IMR-90 (cell line): Measurements from ENCODE around the gene ODF2. TPM values are rescaled to one million over a fixed set of nuclear protein-coding genes. Genes with fewer than 3 reads are reported as not detected.
"Not testable (repeated sequence)": the region's sequence is repeated elsewhere in the genome, so short reads cannot be mapped to it uniquely, and the experiment has no call there.

ENCODE experiments used
- ATAC-seq: fragments of 200-7000 bp; cut with Tn5 transposase; 2 replicates; pipeline ENCODE4 v1.9.1; 2020; ENCODE audit warnings: low read depth, mild to moderate bottlenecking, moderate library complexity
- BruUV-seq: library from RNA; stranded (reverse); fragments of 400-500 nt; replicated peaks from 2 replicates; lab custom pipeline; 2021; lab: Mats Ljungman, UMichigan
- CTCF ChIA-PET: fragments of 300-600 bp; formaldehyde crosslinking; extraction: SDS; loops from one replicate; lab custom pipeline; 2021; ENCODE audit warnings: antibody characterized with exemption; lab: Yijun Ruan, JAX
- POLR2A ChIA-PET: fragments of 300-600 bp; sonication (Branson Sonifier 250); formaldehyde crosslinking; loops from one replicate; lab custom pipeline; 2022; ENCODE audit warnings: antibody characterized with exemption; ENCODE audit not compliant: unreplicated experiment; lab: Charles Lee
- DNase-seq: peaks from one replicate; pipeline ENCODE4 v3.0.0; 2013
- H2AFZ ChIP-seq: replicated peaks from 2 replicates; pipeline ENCODE3; 2013; ENCODE audit warnings: low read length, mild to moderate bottlenecking; ENCODE audit not compliant: poor library complexity
- H2AK5ac ChIP-seq: 2 replicates; pipeline ENCODE4 v1.6.1; 2013; ENCODE audit warnings: low read depth, low read length, inconsistent platforms
- H2AK9ac ChIP-seq: replicated peaks from 2 replicates; pipeline ENCODE3; 2013; ENCODE audit warnings: mild to moderate bottlenecking, low read depth, low read length, moderate library complexity; ENCODE audit not compliant: poor library complexity
- H2BK120ac ChIP-seq: 2 replicates; pipeline ENCODE4 v1.6.1; 2013; ENCODE audit warnings: low read depth, low read length, inconsistent platforms
- H2BK15ac ChIP-seq: 3 replicates; pipeline ENCODE4 v1.6.1; 2013; ENCODE audit warnings: low read depth, low read length, inconsistent platforms
- H2BK20ac ChIP-seq: 2 replicates; pipeline ENCODE4 v1.6.1; 2013; ENCODE audit warnings: low read depth, mild to moderate bottlenecking, inconsistent platforms, low read length, moderate library complexity
- H2BK5ac ChIP-seq: 2 replicates; pipeline ENCODE4 v1.6.1; 2013; ENCODE audit warnings: mild to moderate bottlenecking, low read depth, low read length, inconsistent platforms; ENCODE audit not compliant: poor library complexity, severe bottlenecking
- H3K14ac ChIP-seq: replicated peaks from 2 replicates; pipeline ENCODE4 v1.6.1; 2013; ENCODE audit warnings: low read depth, low read length, inconsistent platforms
- H3K18ac ChIP-seq: 2 replicates; pipeline ENCODE4 v1.6.1; 2013; ENCODE audit warnings: low read depth, low read length, control low read depth
- H3K23ac ChIP-seq: 2 replicates; pipeline ENCODE4 v1.6.1; 2013; ENCODE audit warnings: low read depth, low read length, inconsistent platforms
- H3K27ac ChIP-seq: 2 replicates; pipeline ENCODE4 v1.5.1; 2013; ENCODE audit warnings: mild to moderate bottlenecking, control low read depth, low read length; ENCODE audit not compliant: insufficient read depth
- H3K27me3 ChIP-seq: 2 replicates; pipeline ENCODE4 v1.6.1; 2013; ENCODE audit warnings: low read length; ENCODE audit not compliant: control insufficient read depth, insufficient read depth
- H3K36me3 ChIP-seq: 2 replicates; pipeline ENCODE4 v1.6.1; 2013; ENCODE audit warnings: low read length, mixed read lengths; ENCODE audit not compliant: control insufficient read depth, insufficient read depth
- H3K4ac ChIP-seq: 2 replicates; pipeline ENCODE4 v1.6.1; 2013; ENCODE audit warnings: low read depth, low read length, inconsistent platforms
- H3K4me1 ChIP-seq: 2 replicates; pipeline ENCODE4 v1.6.1; 2013; ENCODE audit warnings: low read length, mixed read lengths; ENCODE audit not compliant: control insufficient read depth, insufficient read depth
- H3K4me2 ChIP-seq: 2 replicates; pipeline ENCODE4 v1.6.1; 2013; ENCODE audit warnings: low read depth, mild to moderate bottlenecking, control low read depth, low read length, moderate library complexity
- H3K4me3 ChIP-seq: 2 replicates; pipeline ENCODE4 v1.5.1; 2013; ENCODE audit warnings: low read depth, mild to moderate bottlenecking, control low read depth, low read length, moderate library complexity; ENCODE audit not compliant: insufficient read depth
- H3K56ac ChIP-seq: 2 replicates; pipeline ENCODE4 v1.6.1; 2013; ENCODE audit warnings: low read length, inconsistent platforms; ENCODE audit not compliant: insufficient read depth; ENCODE audit errors: extremely low read depth
- H3K79me1 ChIP-seq, 2 experiments: 2 replicates each; pipeline ENCODE4 v1.6.1; 2013; ENCODE audit warnings: low read length in 2 of 2, inconsistent platforms in 1 of 2, low read depth in 1 of 2
- H3K9ac ChIP-seq: 2 replicates; pipeline ENCODE4 v1.6.1; 2013; ENCODE audit warnings: low read depth, low read length, control low read depth
- H3K9me1 ChIP-seq: 2 replicates; pipeline ENCODE4 v1.6.1; 2013; ENCODE audit warnings: low read length, inconsistent platforms; ENCODE audit not compliant: insufficient read depth
- H3K9me3 ChIP-seq: 2 replicates; pipeline ENCODE4 v1.6.1; 2013; ENCODE audit warnings: low read length; ENCODE audit not compliant: control insufficient read depth, insufficient read depth
- H4K20me1 ChIP-seq: 2 replicates; pipeline ENCODE4 v1.6.1; 2013; ENCODE audit warnings: low read length, inconsistent platforms; ENCODE audit not compliant: insufficient read depth
- H4K5ac ChIP-seq: 2 replicates; pipeline ENCODE4 v1.6.1; 2013; ENCODE audit warnings: mild to moderate bottlenecking, low read depth, low read length, control low read depth
- H4K8ac ChIP-seq, 2 experiments: 2 replicates each; pipeline ENCODE4 v1.6.1; 2013; ENCODE audit warnings: low read depth in 2 of 2, low read length in 2 of 2, control low read depth in 1 of 2, inconsistent platforms in 1 of 2
- H4K91ac ChIP-seq: 2 replicates; pipeline ENCODE4 v1.6.1; 2013; ENCODE audit warnings: low read depth, low read length, inconsistent platforms; ENCODE audit not compliant: insufficient read depth
- WGBS, 2 experiments: methylation state at CpG; one replicate each; pipeline versions ENCODE4 v1.1.5 to v1.1.7; 2013; ENCODE audit warnings: missing lambda C conversion rate in 2 of 2; ENCODE audit not compliant: insufficient read length in 1 of 2; ENCODE audit errors: extremely low coverage in 2 of 2; 5-methylcytosine and 5-hydroxymethylcytosine counted together
- dilution Hi-C: fragments of 300-500 bp; cut with HindIII; formaldehyde crosslinking; loops from one replicate; pipeline ENCODE4 v1.14.3; 2018; ENCODE audit warnings: low sequenced_read_pairs; ENCODE audit not compliant: unreplicated experiment
- in situ Hi-C: fragments of 300-500 bp; cut with MboI; formaldehyde crosslinking; loops from 3 replicates; pipeline ENCODE4 v1.14.3; 2019; ENCODE audit warnings: low sequenced_read_pairs, inconsistent platforms, mixed read lengths
- intact Hi-C: fragments of 100-400 bp; cut with micrococcal nuclease; formaldehyde crosslinking; loops from 2 replicates; pipeline ENCODE4 v1.10.0; 2022
- polyA plus RNA-seq, 3 experiments: library from polyadenylated mRNA; depleted of rRNA; stranded (reverse); fragments of >200 nt; gene quantifications; 2 replicates each; pipeline ENCODE4 v1.2.3, GENCODE V29; 2012; ENCODE audit warnings: low replicate concordance in 1 of 3
- total RNA-seq: library from RNA; depleted of rRNA; stranded (reverse); fragments of >200 nt; gene quantifications from 2 replicates; pipeline ENCODE4 v1.2.3, GENCODE V29; 2012

Gene ODF2
- total and polyA plus RNA-seq, 2 of the 4 experiments (the other 2 are of a cell fraction) = 40.2 to 46.4 TPM

DNA sequence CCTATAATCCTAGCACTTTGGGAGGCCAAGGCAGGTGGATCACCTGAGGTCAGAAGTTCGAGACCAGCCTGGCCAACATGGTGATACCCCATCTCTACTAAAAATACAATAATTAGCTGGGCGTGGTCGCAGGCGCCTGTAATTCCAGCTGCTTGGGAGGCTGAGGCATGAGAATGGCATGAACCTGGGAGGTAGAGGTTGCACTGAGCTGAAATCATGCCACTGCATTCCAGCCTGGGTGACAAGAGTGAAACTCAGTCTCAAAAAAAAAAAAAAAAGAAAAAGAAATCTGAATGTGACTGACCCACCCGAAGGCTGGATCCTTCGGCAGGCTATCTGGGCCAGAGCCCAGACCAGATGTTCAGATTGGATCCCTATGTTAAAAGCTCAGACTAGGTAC lies 32.5 kb upstream of the ODF2 start:
- dilution Hi-C loops, H2BK15ac ChIP-seq, H3K4me1 ChIP-seq, H4K5ac ChIP-seq, H3K18ac ChIP-seq, H2BK5ac ChIP-seq, H3K23ac ChIP-seq, H3K4me3 ChIP-seq, H4K91ac ChIP-seq, H4K8ac ChIP-seq, H3K56ac ChIP-seq, H2AK9ac ChIP-seq, H2AK5ac ChIP-seq, BruUV-seq, H3K14ac ChIP-seq, H2AFZ ChIP-seq, H3K4me2 ChIP-seq, H3K9ac ChIP-seq, H4K20me1 ChIP-seq, intact Hi-C loops, DNase-seq, H3K9me1 ChIP-seq, H3K9me3 ChIP-seq, H3K27me3 ChIP-seq, CTCF ChIA-PET, H3K4ac ChIP-seq, in situ Hi-C loops, H3K27ac ChIP-seq, H2BK120ac ChIP-seq, ATAC-seq, H3K36me3 ChIP-seq, H2BK20ac ChIP-seq: not testable (repeated sequence)
- H3K79me1 ChIP-seq = peaks cover 4 to 20% of the 10 kb centered on the region in 2 experiments; a peak in 3 of 4 replicates
- 65% methylated on average over 2 of the region's 6 CpGs; no CpG with 5 or more reads in 1 of the 2 experiments for WGBS, 2 experiments
- POLR2A ChIA-PET = interaction anchor here (0.7 kb wide), 1 partner anchor 301 kb away, joined by 6 read pairs; no protein-coding TSS in a partner anchor
